Measurements from ENCODE around the gene NUP62CL.
"Not testable (repeated sequence)": the region's sequence is repeated elsewhere in the genome, so short reads cannot be mapped to it uniquely, and the experiment has no call there.

NUP62CL gene, protein sequence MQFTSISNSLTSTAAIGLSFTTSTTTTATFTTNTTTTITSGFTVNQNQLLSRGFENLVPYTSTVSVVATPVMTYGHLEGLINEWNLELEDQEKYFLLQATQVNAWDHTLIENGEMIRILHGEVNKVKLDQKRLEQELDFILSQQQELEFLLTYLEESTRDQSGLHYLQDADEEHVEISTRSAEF

DNA sequence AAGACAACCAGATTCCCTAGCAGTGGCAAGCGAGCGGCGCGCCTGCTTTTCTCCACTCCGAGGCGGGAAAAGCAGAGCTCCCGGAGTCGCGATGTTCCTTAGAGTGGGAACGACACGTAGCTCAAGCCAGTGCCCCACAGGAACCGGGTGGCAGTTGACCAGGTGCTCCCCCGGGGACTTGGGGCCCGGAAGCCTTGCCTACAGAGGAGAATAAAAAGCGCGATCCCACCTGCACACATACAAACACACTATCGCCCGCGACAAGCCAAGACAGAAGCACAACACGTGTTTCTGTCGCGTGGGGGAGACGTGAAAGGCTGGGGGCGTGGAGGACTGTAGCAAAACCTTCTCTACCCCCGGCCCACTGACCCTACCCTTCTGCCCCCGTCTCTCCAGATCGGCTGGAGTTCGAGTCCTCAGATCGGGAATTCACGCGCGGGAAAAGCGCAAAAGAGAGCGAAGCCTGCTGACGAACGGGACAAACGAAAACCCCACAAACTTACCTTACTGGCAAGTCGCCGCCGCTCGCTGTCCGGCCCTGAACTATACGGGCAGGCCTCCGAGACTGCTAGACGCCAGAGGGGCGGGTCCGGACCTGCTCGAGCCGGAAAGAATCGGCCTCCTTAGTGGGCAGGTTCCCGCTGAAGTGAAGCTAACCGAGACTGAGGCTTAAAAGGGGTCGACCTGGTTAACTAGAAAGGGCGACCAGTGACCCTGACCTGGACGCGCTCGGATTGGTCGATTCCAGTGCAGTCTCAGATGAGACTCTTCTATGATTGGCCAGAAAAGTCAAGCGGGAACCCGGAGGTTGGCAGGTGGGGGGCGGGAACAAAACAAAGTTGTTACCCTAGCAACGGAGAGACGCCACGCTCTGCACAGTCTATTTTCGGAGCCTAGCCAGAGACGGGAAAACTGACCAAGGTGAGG, at the start of gene NUP62CL, which contains the start of gene DNAAF6:
TSS of gene NUP62CL (minus strand) at position 664 of the 927 bp plus-strand sequence. CDS start 31,287 bp downstream, outside the sequence.
TSS of gene DNAAF6 (plus strand) at position 842 of the 927 bp plus-strand sequence. CDS start 6,265 bp downstream, outside the sequence.
- peak; percentile 94 for DNase-seq

DNA sequence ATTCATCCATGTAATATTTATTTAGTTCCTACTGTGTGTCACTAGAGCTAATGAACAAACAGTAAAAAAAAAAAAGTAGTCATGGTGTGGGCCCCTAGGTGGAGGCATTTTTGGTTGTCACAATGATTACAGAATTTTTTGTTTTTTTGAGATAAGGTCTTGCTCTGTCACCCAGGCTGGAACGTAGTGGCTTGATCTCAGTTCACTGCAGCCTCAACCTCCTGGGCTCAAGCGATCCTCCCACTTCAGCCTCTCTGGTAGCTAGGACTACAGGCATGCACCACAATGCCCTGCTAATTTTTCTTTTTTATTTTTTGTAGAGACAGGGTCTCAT, 22.2 kb upstream of the NUP62CL start:
- no peak for DNase-seq

DNA sequence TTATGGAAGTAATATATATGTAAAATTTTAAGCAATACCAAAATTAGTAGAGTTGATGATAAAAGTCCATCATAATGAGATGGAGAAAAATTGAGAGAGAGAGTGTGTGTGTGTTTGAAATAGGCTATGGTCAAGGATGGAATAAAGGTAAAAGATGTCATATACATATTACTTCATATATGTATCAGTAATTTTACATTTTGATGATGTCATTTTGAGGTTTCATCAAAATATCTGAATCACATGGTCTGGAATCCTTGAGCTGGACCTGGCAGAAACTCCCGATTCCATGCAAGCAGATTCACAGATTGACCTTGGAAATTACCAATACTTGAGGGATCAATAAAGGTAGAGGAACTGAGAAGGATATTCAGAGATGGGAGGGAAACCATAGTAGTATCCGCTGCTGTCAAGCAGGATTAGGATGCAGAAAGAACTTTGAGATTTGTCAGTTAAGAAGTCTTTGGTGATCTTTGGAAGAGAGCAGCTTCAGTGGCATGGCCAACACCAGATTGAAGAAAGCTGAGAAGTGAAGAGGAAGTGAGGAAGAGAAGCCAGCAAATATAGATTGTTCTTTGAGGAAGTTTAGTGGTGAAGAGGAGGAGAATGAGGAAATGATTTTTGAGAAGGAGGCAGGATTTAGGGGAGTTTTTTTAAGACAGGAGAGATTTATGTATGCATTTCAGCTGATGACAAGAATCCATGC, 21.7 kb upstream of the NUP62CL start:
- no peak for DNase-seq

DNA sequence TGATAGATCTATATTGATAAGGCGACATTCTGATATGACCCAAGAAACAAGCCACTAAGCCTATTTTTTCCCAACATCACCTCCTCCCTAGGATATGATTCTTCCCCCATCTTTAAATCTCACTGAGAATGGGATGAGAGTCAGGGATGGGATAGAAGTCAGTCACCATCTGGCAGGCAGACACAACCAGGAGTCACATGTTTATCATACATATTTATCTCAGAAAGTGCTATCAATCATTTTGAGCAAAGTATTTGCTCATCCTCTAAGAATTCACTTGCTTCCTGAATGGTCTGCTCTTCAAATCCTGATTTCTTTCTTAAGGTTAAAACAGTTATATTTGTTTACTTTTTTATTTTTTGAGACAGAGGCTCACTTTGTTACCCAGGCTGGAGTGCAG, 20.5 kb upstream of the NUP62CL start:
- peak; percentile 41 for DNase-seq

DNA sequence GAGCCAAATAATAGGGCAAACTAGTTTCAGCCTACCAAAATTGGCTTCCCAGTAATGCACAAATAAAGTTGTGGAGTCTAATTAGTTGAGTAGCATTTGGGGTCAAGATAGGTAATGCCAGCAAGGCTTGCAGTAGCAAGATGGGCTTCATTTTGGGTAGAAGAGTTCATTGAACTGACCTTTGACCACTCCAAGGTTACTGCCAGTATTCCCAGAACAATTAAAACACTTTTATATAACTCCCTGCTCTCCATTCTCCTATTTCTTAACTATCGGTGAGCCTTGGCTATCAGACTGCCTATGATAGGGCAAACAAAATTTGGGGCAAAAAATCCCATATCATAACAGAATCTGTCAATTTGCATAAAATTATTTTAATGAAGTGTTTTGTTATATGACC, 7.2 kb upstream of the NUP62CL start:
- no peak for DNase-seq

DNA sequence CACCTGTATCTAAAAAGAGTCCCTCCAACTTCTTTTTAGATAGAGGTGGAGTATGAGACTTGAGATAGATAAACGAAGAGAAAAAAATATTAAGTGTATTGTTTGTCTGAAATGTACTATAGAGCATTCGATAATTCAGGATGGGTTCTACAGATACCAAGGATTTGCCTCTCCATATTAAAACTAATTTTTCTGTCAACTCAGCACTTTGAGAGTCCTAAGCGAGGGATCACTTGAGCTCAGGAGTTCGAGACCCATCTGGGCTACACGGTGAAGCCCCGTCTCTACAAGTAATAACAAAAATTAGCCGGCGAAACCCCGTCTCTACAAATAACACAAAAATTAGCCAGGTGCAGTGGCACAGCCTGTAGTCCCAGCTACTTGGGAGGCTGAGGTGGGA, 1.7 kb upstream of the NUP62CL start:
- no peak for DNase-seq

DNA sequence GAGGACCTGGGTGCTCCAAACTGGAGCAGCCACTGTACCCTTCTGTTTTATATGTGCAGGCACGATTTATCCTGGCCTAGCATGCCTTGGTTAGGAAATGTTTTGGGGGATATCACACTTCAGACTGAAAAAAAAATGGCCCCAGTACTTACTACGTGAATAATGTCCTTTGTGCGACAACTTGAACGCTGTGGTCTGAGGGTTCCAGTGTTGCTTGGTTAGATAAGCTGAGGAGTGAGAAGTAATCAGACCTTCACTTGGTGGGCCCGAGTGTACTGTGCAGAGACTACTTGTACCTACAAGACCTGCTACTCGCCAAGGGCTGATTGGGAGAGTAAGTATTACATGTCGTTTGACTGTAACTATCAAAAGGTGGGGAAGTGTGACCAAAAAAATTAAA, 856 bp upstream of the NUP62CL start:
- DNase-seq: no peak

DNA sequence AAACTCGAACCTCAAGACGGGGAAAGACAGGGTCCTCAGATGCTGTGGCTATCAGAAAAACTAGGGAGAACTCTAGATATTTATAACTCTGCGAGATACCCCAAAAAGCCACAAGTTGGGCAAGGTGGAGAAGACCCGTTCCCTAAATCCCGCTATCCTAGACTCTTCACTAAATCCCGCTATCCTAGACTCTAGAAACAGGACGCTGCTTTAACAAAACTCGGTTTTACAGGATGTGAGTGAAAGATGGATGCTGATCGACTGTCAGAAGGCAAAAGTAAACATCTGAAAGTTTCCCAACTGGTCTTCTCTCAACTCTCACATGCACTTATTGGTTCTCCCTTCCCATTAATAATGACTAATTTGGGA, 448 bp upstream of the NUP62CL start:
- DNase-seq: no peak

DNA sequence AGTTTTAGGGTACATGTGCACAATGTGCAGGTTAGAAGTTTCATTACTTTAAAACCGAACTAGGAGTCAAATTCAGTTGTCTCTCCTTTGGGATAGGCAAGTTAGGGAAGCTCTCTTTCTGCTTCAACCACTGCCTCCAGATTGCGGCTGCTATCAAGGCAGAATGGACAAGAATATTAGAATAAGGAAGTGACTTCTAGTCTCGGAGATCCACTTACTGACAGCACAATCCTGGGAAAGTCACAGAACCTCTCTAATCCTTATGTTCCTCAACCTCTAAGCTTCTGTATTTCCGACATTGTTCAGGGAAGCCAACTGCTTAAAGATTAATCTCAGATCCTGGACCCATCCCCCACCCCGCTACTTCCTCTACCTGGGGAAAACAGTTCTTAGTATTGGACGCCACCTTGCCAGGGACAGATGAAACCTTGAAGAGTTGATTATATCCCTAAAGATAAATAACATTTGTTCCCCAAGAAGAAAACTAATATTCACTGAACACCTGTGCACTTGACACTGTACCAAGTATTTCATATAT, 2.1 kb downstream of the NUP62CL start:
- DNase-seq: peak; percentile 71

DNA sequence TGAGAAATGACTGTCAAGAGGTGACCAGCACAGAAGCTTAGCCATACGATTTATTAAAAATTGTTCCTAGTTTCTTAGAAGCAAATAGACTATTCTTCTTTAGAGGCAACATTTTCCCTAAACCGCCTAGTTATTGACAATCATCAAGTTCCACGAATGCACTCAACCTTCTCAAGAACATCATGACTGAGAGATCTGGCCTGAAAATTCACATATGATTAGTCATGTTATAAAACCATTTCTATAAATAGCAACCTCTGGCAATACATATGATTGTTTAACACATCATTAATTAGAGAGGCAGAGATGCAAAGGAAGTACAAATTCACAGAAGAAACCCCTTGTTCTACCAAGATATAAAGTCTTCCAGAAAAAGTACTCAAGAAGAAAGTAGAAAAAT, 6.7 kb downstream of the NUP62CL start:
- DNase-seq: no peak

DNA sequence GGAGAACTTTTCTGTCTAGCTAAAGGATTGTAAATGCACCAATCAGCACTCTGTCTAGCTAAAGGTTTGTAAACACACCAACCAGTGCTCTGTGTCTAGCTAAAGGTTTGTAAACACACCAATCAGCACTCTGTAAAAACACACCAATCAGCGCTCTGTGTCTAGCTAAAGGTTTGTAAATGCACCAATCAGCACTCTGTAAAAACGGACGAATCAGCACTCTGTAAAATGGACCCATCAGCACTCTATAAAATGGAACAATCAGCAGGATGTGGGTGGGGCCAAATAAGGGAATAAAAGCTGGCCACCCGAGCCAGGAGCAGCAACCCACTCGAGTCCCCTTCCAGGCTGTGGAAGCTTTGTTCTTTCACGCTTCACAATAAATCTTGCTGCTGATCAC, 8.2 kb downstream of the NUP62CL start:
- DNase-seq: not testable (repeated sequence)

DNA sequence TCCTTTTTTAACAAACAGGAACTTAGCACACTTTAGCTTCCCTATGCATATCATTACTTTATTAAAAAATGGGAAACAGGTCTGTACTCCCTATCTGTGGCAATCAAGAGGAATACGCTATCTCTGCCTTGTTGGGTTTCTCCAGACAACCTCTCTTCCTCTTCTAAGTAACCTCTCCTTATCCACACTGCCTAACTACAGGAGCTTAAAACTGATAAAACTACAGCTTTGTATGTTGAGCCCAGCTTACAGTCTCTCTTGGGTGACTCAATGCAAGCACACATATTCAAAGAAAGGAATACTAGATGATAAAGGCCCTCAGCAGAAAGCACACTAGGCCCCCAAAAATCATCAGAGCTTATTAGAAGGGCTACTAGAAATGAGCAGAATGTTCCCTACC, 8.9 kb downstream of the NUP62CL start:
- no peak for DNase-seq

DNA sequence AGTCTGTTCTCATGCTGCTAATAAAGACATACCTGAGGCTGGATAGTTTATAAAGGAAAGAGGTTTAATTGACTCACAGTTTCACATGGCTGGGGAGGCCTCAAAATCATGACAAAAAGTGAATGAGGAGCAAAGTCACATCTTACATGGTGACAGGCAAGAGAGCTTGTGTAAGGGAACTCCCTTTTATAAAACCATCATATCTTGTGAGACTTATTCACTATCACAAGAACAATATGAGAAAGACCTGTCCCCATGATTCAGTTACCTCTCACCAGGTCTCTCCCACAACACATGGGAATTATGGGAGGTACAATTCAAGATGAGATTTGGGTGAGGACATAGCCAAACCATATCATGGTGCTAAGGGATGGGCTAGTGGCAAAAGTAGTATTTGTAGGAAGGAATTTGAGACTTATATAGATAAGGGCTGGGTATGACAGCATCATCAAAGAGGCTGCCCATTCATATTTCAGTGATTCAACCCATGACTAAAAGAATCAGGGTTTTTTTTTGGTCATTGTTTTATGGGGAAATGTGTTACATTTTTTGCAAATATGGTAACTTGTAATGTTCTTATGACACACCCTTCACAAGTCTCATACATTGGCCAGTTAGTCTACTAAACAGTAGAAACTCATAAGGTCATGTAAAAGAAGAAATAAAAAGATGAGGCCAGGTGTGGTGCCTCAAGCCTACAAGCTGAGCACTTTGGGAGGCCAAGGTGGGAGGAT, 34.7 kb downstream of the NUP62CL start:
- DNase-seq: no peak

DNA sequence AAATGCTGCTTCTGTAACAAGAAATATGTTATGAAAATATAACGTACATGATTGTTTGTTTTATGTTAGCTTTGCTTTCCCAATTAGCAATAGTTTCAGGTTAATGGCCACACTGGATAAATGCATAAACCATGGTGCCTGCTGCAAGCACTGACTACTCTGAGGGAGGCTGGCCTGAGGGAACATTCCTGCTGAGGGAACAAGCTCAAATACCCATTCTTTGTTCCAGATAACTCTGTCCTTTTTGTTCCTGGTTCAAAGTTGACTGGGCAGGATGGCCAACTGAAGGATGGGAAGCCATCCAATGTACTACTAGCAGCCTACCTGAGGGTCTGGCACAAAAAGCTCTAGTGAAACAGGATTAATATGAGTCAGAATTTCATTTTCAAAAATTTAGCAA, 37.5 kb downstream of the NUP62CL start:
- DNase-seq: peak; percentile 26

DNA sequence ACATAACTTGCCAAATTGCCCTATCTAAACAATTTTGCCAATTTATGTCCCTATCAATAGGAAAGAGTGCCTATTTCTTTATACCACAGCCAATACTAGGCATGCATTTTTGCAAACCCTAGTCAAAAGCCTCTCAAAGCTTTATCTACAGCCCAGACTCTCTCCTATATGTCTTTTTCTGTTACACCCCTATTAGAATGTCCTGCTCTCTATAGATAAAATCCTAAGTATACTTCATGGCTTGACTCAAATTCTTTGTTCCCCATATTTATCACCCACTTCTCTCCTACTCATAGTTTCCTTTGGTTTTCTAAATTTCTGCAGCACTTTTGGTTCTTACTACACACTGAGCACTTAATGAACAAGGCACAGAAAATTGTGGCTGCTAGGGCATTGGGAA, 38.0 kb downstream of the NUP62CL start:
- no peak for DNase-seq

DNA sequence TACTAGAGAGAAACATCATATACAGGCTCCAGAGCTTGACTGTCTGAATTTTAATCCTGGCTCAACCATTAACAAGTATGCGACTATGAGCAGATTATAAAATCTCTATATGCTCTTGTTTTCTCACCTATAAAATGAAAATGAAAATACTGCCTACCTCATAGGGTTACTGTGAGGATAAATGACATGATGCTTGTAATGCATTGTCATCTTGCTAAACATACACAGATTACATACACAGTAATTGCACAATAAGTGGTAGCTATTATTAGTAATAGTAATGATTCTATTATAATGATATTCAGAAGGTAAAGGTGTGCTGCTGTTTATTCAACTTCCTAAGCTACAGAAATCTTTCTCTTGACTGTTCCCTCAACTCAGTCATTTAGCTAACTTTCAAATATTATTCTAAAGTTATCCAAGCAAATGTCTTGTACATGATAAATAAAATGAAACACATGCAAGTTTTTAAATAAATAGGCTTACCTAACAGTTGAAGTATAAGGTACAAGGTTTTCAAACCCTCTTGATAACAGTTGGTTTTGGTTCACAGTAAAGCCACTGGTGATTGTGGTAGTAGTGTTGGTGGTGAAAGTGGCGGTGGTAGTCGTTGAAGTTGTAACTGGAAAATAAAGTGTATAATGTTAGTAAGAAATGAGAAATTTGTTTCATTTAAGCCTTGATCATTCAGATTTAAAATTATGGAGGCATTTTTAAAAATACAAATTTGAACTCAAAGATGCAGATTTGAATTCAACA, 38.9 kb downstream of the NUP62CL start:
- no peak for DNase-seq

DNA sequence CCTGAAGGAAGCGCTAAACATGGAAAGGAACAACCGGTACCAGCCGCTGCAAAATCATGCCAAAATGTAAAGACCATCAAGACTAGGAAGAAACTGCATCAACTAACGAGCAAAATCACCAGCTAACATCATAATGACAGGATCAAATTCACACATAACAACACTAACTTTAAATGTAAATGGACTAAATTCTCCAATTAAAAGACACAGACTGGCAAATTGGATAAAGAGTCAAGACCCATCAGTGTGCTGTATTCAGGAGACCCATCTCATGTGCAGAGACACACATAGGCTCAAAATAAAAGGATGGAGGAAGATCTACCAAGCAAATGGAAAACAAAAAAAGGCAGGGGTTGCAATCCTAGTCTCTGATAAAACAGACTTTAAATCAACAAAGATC, 48.6 kb downstream of the NUP62CL start:
- DNase-seq: not testable (repeated sequence)

DNA sequence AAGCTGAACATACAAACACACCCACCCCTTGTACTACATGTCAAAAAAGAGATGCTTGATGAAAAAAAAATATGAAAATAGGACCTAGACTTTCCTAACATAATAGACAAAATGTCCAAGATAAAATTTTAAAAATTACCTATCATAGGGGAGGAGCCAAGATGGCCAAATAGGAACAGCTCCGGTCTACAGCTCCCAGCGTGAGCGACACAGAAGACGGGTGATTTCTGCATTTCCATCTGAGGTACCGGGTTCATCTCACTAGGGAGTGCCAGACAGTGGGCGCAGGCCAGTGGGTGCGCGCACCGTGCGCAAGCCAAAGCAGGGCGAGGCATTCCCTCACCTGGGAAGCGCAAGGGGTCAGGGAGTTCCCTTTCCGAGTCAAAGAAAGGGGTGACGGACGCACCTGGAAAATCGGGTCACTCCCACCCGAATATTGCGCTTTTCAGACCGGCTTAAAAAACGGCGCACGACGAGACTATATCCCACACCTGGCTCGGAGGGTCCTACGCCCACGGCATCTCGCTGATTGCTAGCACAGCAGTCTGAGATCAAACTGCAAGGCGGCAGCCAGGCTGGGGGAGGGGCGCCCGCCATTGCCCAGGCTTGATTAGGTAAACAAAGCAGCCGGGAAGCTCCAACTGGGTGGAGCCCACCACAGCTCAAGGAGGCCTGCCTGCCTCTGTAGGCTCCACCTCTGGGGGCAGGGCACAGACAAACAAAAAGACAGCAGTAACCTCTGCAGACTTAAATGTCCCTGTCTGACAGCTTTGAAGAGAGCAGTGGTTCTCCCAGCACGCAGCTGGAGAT, 50.4 kb downstream of the NUP62CL start:
- DNase-seq: not testable (repeated sequence)

DNA sequence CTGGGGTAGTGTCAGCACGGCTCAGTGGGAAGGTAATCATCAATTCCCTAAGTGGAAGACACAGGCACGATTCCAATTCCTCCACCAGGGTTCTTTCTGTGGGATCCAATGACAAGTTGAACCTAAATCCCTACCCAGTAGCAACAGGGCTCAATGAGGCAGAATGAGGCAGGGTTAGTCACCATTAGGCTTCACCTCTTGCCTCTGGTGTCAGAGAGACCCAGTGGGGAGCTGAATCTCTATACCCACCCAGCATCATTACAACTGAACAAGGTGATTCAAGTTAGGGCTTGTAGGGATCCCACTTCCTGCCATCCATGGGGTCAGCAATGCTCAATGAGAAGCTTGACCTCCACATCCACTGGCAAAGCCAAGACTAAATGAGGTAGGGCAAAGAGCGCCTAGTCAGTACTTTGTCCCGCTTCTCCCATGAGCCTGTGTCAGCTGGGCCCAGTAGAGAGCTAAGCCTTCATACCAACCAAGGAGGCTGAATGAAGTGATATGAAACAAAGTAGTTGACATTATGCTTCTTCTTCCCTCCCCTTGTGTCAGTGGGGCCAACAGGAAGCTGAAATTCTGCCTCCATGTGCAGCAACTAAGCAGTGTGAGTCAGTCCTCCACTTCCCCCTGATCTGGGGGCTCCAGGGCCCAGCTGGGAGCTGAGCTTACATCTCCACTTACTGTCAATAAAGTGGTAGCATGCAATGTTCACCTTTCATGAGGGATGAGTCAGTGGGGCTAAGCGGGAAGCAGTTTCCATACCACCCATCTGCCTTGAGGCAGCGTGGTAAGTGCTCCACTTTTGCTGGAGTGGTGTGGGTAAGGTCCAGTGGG, 51.2 kb downstream of the NUP62CL start:
- DNase-seq: peak; percentile 69

DNA sequence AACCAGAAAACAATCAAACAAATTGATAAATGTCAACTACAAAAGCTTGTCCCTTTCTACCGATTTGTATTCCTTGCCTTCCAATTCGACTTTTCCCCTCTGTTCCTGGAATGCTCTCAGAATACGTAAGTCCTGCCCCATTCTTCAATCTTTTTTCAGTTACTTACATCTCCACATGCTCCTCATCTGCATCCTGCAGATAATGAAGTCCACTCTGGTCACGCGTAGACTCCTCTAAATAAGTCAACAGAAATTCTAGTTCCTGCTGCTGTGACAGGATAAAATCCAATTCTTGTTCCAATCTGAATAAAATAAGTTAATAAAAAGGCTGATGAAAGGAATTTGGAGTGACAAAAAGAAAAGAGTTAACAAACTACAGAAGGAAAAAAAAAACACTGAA, 53.2 kb downstream of the NUP62CL start:
- DNase-seq: peak; percentile 0

Data from NCI-H69 (cell line).